ENCODE data around the gene PXDN.

Gene PXDN

DNA sequence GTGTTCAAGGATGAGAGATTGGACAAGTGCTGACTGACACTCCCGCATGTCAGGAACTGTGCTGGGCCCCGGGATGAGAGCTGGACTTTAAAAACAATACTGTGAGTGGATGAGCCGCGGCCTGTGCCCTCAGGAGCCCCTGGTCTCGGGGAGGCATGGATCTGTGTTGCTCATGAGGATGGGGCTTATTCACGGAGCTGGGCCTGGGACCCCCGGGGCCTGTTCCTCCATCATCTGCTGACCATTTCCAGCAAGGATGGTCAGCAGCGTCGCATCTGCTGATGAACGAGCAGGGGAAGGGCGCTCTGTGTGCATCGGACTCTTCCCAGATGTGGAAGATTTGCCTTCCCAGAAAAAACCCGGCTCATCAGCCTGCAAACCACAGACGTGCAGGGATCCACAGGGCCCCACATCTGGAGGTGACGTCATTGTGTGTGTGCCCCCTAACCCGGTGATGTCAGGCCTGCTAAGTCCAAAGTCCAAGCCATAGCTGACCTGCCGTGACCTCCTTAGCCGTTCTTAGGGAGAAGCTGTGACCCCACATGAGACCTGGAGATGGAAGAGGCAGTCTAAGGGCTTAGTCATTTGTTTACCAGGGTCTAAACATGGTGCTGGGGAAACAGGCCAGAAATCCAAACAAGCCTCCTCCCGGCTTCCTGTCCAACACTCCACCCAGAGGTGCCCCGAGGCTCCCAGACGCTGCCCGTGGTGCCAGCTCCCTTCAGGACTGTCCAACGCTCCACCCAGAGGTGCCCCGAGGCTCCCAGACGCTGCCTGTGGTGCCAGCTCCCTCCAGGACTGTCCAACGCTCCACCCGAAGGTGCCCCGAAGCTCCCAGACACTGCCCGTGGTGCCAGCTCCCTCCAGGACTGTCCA lies 143.9 kb downstream of the PXDN start:
- Histone ChIP-seq H3K9me3 (no peaks in the 10 kb centered on the region), H3K27me3 (no peaks in the 10 kb centered on the region), H3K4me3 (ENCODE audit: low read depth, low read length) (no peak overlapping the region), H3K36me3 (no peaks in the 10 kb centered on the region), H3K4me1 (no peaks in the 10 kb centered on the region)
- no peak for DNase-seq
- TF ChIP-seq CTCF (IDR thresholded peaks at IDR 0.05; ENCODE audit: low read depth, low read length): no peak

DNA sequence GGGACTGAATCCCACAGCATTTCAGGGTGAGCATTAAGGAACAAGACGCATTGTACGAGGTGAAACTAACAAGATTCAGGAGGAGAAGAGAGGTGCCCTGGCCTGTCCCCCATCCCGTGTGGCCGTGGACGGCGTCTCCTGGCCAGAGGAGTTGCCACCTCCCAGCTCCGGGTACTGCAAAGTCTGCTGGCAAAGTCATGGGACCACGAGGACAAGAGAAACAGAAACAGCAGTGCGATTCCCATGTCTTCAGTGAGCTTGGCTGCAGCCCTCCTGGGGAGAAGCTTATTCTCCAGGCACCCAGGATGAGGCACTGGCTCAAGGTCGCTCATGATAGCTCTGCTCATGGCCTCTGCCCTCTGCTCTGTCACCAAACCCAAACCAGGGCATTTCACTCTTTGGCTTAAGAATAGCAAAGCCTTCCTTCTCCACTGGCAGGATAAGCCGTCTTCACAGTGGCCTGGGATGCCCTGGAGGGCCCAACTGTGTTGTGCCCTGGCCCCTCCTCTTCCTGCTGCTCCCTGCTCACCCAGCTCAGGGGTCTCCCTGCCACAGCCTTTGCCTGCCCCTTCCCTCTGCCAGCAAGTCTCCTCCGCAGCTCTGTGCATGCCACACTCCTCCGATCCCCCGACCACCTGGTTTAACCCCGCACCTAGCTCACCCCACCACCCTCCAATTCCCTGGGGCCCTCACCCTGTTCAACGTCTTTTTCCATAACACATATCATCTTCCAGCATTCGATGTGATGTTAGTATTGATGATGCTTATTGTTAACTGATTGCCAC lies 144.8 kb downstream of the PXDN start:
- DNase-seq: no peak
- H3K4me3 ChIP-seq (ENCODE audit: low read depth, low read length): no peak overlapping the region
- no peaks in the 10 kb centered on the region for H3K9me3 ChIP-seq
- H3K36me3 ChIP-seq: no peaks in the 10 kb centered on the region
- no peak for TF ChIP-seq CTCF (IDR thresholded peaks at IDR 0.05; ENCODE audit: low read depth, low read length)
- no peaks in the 10 kb centered on the region for H3K27me3 ChIP-seq
- no peaks in the 10 kb centered on the region for H3K4me1 ChIP-seq

DNA sequence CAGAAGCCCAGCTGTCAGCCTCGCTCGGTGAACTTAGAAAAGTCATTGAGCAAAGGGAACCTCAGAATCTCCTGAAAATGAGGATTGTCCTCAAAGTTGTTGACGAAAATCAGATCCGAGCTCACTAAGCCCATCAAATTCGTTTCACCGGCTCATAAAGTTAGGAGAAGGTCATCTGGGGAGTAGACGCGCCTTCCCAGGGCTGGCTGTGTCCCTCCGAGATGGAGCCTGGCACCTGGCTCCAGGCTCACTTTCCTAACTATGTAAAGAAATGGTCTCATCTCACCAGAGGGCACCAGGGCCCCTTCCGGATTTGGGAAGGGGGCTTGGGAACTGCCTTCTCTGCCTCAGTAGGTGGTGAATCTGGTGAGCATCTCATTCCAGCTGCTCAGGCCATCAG lies 145.5 kb downstream of the PXDN start:
- no peaks in the 10 kb centered on the region for H3K9me3 ChIP-seq
- no peaks in the 10 kb centered on the region for H3K36me3 ChIP-seq
- 0 out of 2 replicates have a peak, but pooled peaks cover 5% of the 10 kb centered on the region for H3K4me1 ChIP-seq
- no peaks in the 10 kb centered on the region for H3K27me3 ChIP-seq
- no peak overlapping the region for H3K4me3 ChIP-seq (ENCODE audit: low read depth, low read length)
- DNase-seq: no peak
- TF ChIP-seq CTCF (IDR thresholded peaks at IDR 0.05; ENCODE audit: low read depth, low read length): no peak

GRCh38 chr2:1598041-1598710 lies 146.1 kb downstream of the PXDN start:
- no peaks in the 10 kb centered on the region for H3K27me3 ChIP-seq
- H3K36me3 ChIP-seq: no peaks in the 10 kb centered on the region
- no peak overlapping the region for H3K4me3 ChIP-seq (ENCODE audit: low read depth, low read length)
- no peak for TF ChIP-seq CTCF (IDR thresholded peaks at IDR 0.05; ENCODE audit: low read depth, low read length)
- 0 out of 2 replicates have a peak, but pooled peaks cover 5% of the 10 kb centered on the region for H3K4me1 ChIP-seq
- H3K9me3 ChIP-seq: no peaks in the 10 kb centered on the region
- DNase-seq: no peak

DNA sequence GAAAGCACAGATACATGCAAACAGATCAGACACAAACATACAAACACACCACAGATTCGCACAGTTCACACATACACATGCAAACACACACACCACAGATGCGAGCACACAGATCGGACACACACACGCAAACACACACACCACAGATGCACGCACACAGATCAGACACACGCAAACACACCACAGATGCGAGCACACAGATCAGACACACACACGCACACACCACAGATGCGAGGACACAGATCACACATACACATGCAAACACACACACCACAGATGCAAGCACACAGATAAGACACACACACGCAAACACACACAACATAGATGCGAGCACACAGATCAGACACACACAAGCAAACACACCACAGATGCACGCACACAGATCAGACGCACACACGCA lies 149.0 kb downstream of the PXDN start:
- Histone ChIP-seq H3K4me1 (peaks cover 8% of the 10 kb centered on the region; the same call in 1 of the 2 replicates), H3K4me3 (ENCODE audit: low read depth, low read length) (no peak overlapping the region)
- TF ChIP-seq CTCF (IDR thresholded peaks at IDR 0.05; ENCODE audit: low read depth, low read length): no peak

More for the DNA sequence above, 149.0 kb downstream of the PXDN start:
- Histone ChIP-seq H3K9me3 (no peaks in the 10 kb centered on the region), H3K36me3 (no peaks in the 10 kb centered on the region), H3K27me3 (no peaks in the 10 kb centered on the region)
- no peak for DNase-seq
